HG02884 (cell line): Measurements from ENCODE around the gene MRPS11.
A peak's percentile ranks its signal among the peaks of the same experiment; 100 is the strongest.
"Not testable (repeated sequence)": the region's sequence is repeated elsewhere in the genome, so short reads cannot be mapped to it uniquely, and the experiment has no call there.

Source experiments
- ATAC-seq: cut with Tn5 transposase; IDR thresholded peaks from one replicate; pipeline ENCODE4 v1.9.1; 2021; ENCODE audit warnings: mild to moderate bottlenecking, moderate library complexity; ENCODE audit not compliant: unreplicated experiment

Gene MRPS11

GRCh38 chr15:88487796-88488523 lies 20.5 kb downstream of the MRPS11 start:
- ATAC-seq, result no peak

- no peak for ATAC-seq
These were observed 21.8 kb downstream of the MRPS11 start for GRCh38 chr15:88489321-88489720.

GRCh38 chr15:88490036-88490435 lies 22.5 kb downstream of the MRPS11 start:
- ATAC-seq, result no peak

GRCh38 chr15:88491158-88491557 lies 23.6 kb downstream of the MRPS11 start:
- no peak for ATAC-seq

- no peak for ATAC-seq
These were observed 26.3 kb downstream of the MRPS11 start for GRCh38 chr15:88493844-88494243.

- ATAC-seq, result no peak
These were observed 29.7 kb downstream of the MRPS11 start for GRCh38 chr15:88497109-88497765.

GRCh38 chr15:88498996-88499395 lies 31.5 kb downstream of the MRPS11 start:
- ATAC-seq, result no peak

GRCh38 chr15:88504445-88504844 lies 36.9 kb downstream of the MRPS11 start:
- ATAC-seq, result no peak

- ATAC-seq, result no peak
These were observed 38.2 kb downstream of the MRPS11 start for GRCh38 chr15:88505721-88506120.

GRCh38 chr15:88506628-88507027 lies 39.1 kb downstream of the MRPS11 start:
- no peak for ATAC-seq

- peak; percentile 52 for ATAC-seq
These were observed 41.8 kb downstream of the MRPS11 start for GRCh38 chr15:88509321-88509720.

- ATAC-seq, result peak; percentile 53
These were observed 42.5 kb downstream of the MRPS11 start for GRCh38 chr15:88509964-88510363.

- no peak for ATAC-seq
These were observed 43.7 kb downstream of the MRPS11 start for GRCh38 chr15:88511161-88511560.

- ATAC-seq, result no peak
These were observed 44.6 kb downstream of the MRPS11 start for GRCh38 chr15:88512078-88512477.

- no peak for ATAC-seq
These were observed 45.1 kb downstream of the MRPS11 start for GRCh38 chr15:88512601-88513000.

GRCh38 chr15:88513195-88513594 lies 45.7 kb downstream of the MRPS11 start:
- no peak for ATAC-seq

- no peak for ATAC-seq
These were observed 51.4 kb downstream of the MRPS11 start for GRCh38 chr15:88518903-88519302.

GRCh38 chr15:88524094-88524493 lies 56.6 kb downstream of the MRPS11 start:
- not testable (repeated sequence) for ATAC-seq

GRCh38 chr15:88525418-88525817 lies 57.9 kb downstream of the MRPS11 start:
- ATAC-seq, result no peak

GRCh38 chr15:88526247-88526879 lies 58.9 kb downstream of the MRPS11 start:
- no peak for ATAC-seq

- ATAC-seq, result no peak
These were observed 61.6 kb downstream of the MRPS11 start for GRCh38 chr15:88529021-88529630.
